ENCODE results near the gene OR2J3. TPM values are rescaled to one million over a fixed set of nuclear protein-coding genes. Genes with fewer than 3 reads are reported as not detected.

Gene OR2J3
- total RNA-seq = not detected in 2 replicates

DNA sequence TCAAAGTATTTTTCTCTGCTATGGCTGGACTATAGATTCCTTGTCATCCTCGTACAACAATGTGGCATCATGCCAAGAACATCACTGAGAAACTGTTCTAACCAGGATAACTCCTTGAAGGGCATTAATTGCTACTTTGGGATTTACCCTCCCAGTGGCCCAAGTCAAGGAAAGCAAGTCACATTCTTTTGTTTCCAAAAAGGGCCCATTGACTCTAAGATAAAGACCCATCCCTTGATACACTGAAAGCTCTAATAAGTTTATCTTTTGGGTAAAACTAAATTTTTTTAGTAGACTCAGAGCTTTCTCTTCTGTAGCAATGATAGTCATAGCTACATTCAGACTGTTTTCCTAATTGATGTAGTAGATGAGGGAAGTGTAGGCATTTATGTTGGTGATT lies at the start of gene OR2J3:
Gene OR2J3 (plus strand): TSS at position 301 of the 400 bp plus-strand sequence. CDS start 3,833 bp downstream, outside the sequence.

GRCh38 chr6:29087213-29087612 lies 20.6 kb upstream of the OR2J3 start, which contains the start of gene OR2B3:
Gene OR2B3, minus strand, starts transcription at chr6:29087313. Its CDS starts 65 bp downstream, at chr6:29087248.

GRCh38 chr6:29099190-29099589 lies 8.7 kb upstream of the OR2J3 start, which contains the start of gene OR2J1:
Gene OR2J1, plus strand, starts transcription at chr6:29099490. Its CDS starts 1,453 bp downstream, at chr6:29100943.

Other genes starting within 250 kb of the OR2J3 start
- 51.9 and 55.4 TPM in 2 replicates for gene TRIM27, start 184.1 kb upstream of the OR2J3 start, total RNA-seq
- gene ZNF311, start 102.7 kb upstream of the OR2J3 start, total RNA-seq = 0.29 and 1.2 TPM in 2 replicates
- not detected in 2 replicates for gene OR2W1, start 62.9 kb upstream of the OR2J3 start, total RNA-seq
- gene OR2B3, start 20.7 kb upstream of the OR2J3 start, total RNA-seq = not detected in 2 replicates
- not detected in 2 replicates for gene OR2J1, start 8.6 kb upstream of the OR2J3 start, total RNA-seq
- not detected in 2 replicates for gene OR2J2, start 62.8 kb downstream of the OR2J3 start, total RNA-seq
- gene OR14J1, start 193.6 kb downstream of the OR2J3 start, total RNA-seq = not detected in 2 replicates